OCI-LY7 (cell line): ENCODE data around the gene PPFIBP1. TPM values are rescaled to one million over a fixed set of nuclear protein-coding genes. Genes with fewer than 3 reads are reported as not detected.

Experiments used
- BruUV-seq: library from RNA; stranded (reverse); fragments of 400-500 nt; replicated peaks from 2 replicates; lab custom pipeline; 2021; lab: Mats Ljungman, UMichigan
- CTCF ChIA-PET: fragments of 300-600 bp; sonication (Branson Sonifier 250); formaldehyde crosslinking; loops from one replicate; lab custom pipeline; 2022; ENCODE audit warnings: antibody characterized with exemption; ENCODE audit not compliant: unreplicated experiment; lab: Charles Lee
- POLR2A ChIA-PET: fragments of 300-600 bp; sonication (Branson Sonifier 250); formaldehyde crosslinking; loops from one replicate; lab custom pipeline; 2022; ENCODE audit warnings: antibody characterized with exemption; lab: Charles Lee
- DNase-seq: peaks from one replicate; pipeline ENCODE4 v3.0.0-alpha.2; 2015; ENCODE audit warnings: low spot score
- H2AFZ ChIP-seq: fragments of 200-600 bp; sonication (generic), shearing (Covaris generic); 2 replicates; pipeline ENCODE4 v1.6.1; 2014; ENCODE audit warnings: mild to moderate bottlenecking, antibody characterized with exemption, low read length, moderate library complexity
- H3K27ac ChIP-seq: fragments of 200-600 bp; sonication (generic); 2 replicates; pipeline ENCODE4 v1.5.1; 2014; ENCODE audit warnings: mixed run types, low read depth, mild to moderate bottlenecking, moderate library complexity, low read length, inconsistent platforms; ENCODE audit not compliant: poor library complexity, severe bottlenecking
- H3K36me3 ChIP-seq: fragments of 200-600 bp; sonication (generic); 2 replicates; pipeline ENCODE4 v1.6.1; 2014; ENCODE audit warnings: mild to moderate bottlenecking, antibody characterized with exemption, low read length, moderate library complexity, mixed read lengths; ENCODE audit not compliant: insufficient read depth
- H3K4me1 ChIP-seq: fragments of 200-600 bp; sonication (generic); 2 replicates; pipeline ENCODE4 v1.5.1; 2014; ENCODE audit warnings: mild to moderate bottlenecking, low read length; ENCODE audit not compliant: insufficient read depth, poor library complexity, severe bottlenecking
- H3K4me2 ChIP-seq: fragments of 200-600 bp; sonication (generic); 2 replicates; pipeline ENCODE4 v1.6.1; 2014; ENCODE audit warnings: mild to moderate bottlenecking, low read length
- H3K4me3 ChIP-seq: fragments of 200-600 bp; sonication (generic); 2 replicates; pipeline ENCODE4 v1.5.1; 2014; ENCODE audit warnings: mild to moderate bottlenecking, low read depth, low read length; ENCODE audit not compliant: poor library complexity, severe bottlenecking
- H3K79me2 ChIP-seq: fragments of 200-600 bp; sonication (generic); 2 replicates; pipeline ENCODE4 v1.6.1; 2016; ENCODE audit warnings: low read depth, mild to moderate bottlenecking, low read length, moderate library complexity, mixed read lengths; ENCODE audit not compliant: insufficient read depth
- H3K9me2 ChIP-seq: fragments of 200-600 bp; sonication (generic); 2 replicates; pipeline ENCODE4 v1.6.1; 2016; ENCODE audit warnings: mild to moderate bottlenecking, low read length, mixed read lengths; ENCODE audit not compliant: insufficient read depth
- H3K9me3 ChIP-seq: fragments of 200-600 bp; sonication (generic); 2 replicates; pipeline ENCODE4 v1.6.1; 2014; ENCODE audit warnings: mild to moderate bottlenecking, mixed run types, low read length, mixed read lengths
- H4K20me1 ChIP-seq: fragments of 200-600 bp; sonication (generic); 2 replicates; pipeline ENCODE4 v1.6.1; 2014; ENCODE audit warnings: mild to moderate bottlenecking, antibody characterized with exemption, low read length, moderate library complexity, mixed read lengths; ENCODE audit not compliant: insufficient read depth
- EZH2phosphoT487 ChIP-seq: fragments of 200-600 bp; sonication (generic); IDR thresholded peaks from 2 replicates; pipeline ENCODE4 v1.6.1; 2018; ENCODE audit warnings: low read depth, borderline replicate concordance, mild to moderate bottlenecking, mixed run types, antibody characterized with exemption, low read length, moderate library complexity, mixed read lengths
- intact Hi-C: fragments of 100-400 bp; cut with micrococcal nuclease; formaldehyde crosslinking; loops from one replicate; pipeline ENCODE4 v1.10.0; 2022; ENCODE audit not compliant: unreplicated experiment
- total RNA-seq, 2 experiments: library from RNA; depleted of rRNA in 1 of 2; stranded (reverse); fragments of >200 nt in 1 of 2; shearing (Covaris generic) in 1 of 2; gene quantifications; 2 replicates each; pipeline ENCODE4 v1.2.3, GENCODE V29; 2014 to 2022
- TF ChIP-seq, protein P1 (sequence below): fragments of 200-600 bp; sonication (generic); conservative IDR thresholded peaks from 2 replicates; pipeline ENCODE4 v1.5.1; 2014; ENCODE audit warnings: mild to moderate bottlenecking, antibody characterized with exemption, low read length, moderate library complexity, mixed read lengths

PPFIBP1 gene
- total RNA-seq, 2 experiments from 2014 or later, result 7.3 to 14.6 TPM

DNA sequence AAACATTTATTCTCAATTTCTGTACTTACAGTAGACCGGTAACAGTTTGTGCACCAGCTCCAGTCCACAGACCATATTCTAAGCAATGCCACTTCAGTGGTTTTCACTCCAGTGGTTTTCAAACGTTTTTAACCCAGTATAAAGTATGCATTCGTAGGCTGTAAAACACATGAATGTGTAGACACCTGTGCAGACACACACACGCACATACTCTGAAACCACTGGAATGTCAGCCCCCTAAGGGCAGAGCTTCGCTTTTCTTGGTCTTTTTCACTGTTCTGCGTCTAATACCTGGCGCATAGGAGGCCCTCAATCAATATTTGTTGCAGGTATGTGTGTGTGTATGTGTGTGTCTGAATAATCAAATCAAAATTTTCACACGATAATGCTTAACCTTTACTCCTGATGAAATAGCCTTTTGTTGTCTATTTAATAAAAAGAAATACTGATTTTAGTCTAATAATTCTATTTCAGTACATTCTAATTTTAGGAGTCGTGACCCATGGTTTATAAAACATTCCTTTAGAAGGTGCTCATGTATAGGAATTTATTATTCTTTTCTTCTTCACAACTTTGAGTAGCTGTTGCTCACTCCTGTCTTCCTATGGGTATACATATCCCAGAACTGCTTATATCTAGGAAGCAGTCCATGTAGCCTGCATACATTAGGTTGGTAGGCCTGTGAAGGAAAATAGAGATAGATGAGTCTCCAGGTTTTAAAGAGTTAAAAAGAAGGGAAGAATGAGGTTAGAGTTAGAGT lies 98.6 kb downstream of the PPFIBP1 start:
- no peaks in the 10 kb centered on the region for H3K9me3 ChIP-seq
- H4K20me1 ChIP-seq, result no peaks in the 10 kb centered on the region
- ChIA-PET POLR2A (no interaction called here), CTCF (no interaction called here)
- TF ChIP-seq, protein P1, sequence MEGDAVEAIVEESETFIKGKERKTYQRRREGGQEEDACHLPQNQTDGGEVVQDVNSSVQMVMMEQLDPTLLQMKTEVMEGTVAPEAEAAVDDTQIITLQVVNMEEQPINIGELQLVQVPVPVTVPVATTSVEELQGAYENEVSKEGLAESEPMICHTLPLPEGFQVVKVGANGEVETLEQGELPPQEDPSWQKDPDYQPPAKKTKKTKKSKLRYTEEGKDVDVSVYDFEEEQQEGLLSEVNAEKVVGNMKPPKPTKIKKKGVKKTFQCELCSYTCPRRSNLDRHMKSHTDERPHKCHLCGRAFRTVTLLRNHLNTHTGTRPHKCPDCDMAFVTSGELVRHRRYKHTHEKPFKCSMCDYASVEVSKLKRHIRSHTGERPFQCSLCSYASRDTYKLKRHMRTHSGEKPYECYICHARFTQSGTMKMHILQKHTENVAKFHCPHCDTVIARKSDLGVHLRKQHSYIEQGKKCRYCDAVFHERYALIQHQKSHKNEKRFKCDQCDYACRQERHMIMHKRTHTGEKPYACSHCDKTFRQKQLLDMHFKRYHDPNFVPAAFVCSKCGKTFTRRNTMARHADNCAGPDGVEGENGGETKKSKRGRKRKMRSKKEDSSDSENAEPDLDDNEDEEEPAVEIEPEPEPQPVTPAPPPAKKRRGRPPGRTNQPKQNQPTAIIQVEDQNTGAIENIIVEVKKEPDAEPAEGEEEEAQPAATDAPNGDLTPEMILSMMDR, result no peak
- no peak for TF ChIP-seq EZH2phosphoT487
- no peaks in the 10 kb centered on the region for H3K36me3 ChIP-seq
- H3K27ac ChIP-seq, result no peak overlapping the region
- BruUV-seq, result no TSS peak
- no peak for DNase-seq
- H3K4me3 ChIP-seq, result no peak overlapping the region
- H2AFZ ChIP-seq, result no peak overlapping the region
- H3K79me2 ChIP-seq, result no peaks in the 10 kb centered on the region
- intact Hi-C loops, result no loop called here
- no peak overlapping the region for H3K4me2 ChIP-seq
- H3K4me1 ChIP-seq, result no peaks in the 10 kb centered on the region
- H3K9me2 ChIP-seq, result no peaks in the 10 kb centered on the region

DNA sequence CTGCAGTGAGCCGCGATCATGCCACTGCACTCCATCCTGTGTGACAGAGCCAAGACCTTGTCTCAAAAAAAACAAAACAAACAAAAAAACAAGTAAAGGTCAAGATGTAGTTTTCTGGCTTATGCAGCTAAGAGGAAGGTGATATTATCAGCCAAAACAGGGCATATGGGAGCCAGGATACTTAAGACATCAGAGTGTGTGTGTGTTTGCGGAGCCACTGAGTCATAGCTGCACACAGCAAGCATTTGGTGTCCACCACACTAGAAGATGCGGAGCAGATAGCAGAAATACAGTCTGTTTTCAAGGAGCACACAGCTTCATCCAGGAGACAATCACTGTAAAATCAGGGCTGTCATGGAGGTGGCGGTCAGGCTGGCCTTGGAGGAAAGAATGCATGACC lies 99.6 kb downstream of the PPFIBP1 start:
- no peak for DNase-seq
- POLR2A ChIA-PET, result interaction anchor here (0.6 to 0.7 kb wide), 3 partner anchors 11 to 473 kb away, joined by 3 to 5 read pairs (median 3); no protein-coding TSS in a partner anchor
- Histone ChIP-seq H3K9me3 (no peaks in the 10 kb centered on the region), H4K20me1 (no peaks in the 10 kb centered on the region), H2AFZ (no peak overlapping the region), H3K9me2 (no peaks in the 10 kb centered on the region), H3K4me3 (no peak overlapping the region), H3K79me2 (no peaks in the 10 kb centered on the region), H3K27ac (no peak overlapping the region), H3K4me1 (no peaks in the 10 kb centered on the region), H3K36me3 (no peaks in the 10 kb centered on the region), H3K4me2 (no peak overlapping the region)
- TF ChIP-seq, protein P1, result no peak
- BruUV-seq, result no TSS peak
- CTCF ChIA-PET, result no interaction called here
- intact Hi-C loops, result no loop called here

DNA sequence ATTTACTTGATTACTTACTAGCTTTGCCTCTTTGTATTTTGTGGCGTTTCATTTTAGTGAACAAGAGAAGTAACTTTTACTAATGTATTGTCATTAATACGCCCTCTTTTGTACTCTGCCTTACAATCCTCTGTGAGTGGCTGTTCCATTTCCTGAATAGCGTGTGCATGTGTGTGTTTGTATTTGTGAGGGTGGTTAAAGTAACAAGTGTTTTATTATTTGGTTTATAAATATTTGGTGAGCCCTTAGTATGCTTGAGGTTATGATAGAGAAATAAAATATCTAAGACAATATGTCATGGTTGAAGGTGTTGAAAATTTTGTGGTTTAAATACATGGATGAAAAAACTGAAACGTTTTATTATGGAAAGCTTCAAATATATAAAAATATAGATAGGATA lies 100.6 kb downstream of the PPFIBP1 start:
- ChIA-PET CTCF (no interaction called here), POLR2A (no interaction called here)
- Histone ChIP-seq H2AFZ (no peak overlapping the region), H3K4me3 (no peak overlapping the region), H3K36me3 (no peaks in the 10 kb centered on the region), H3K9me2 (no peaks in the 10 kb centered on the region), H3K4me2 (no peak overlapping the region), H3K4me1 (no peaks in the 10 kb centered on the region), H3K9me3 (no peaks in the 10 kb centered on the region), H3K79me2 (no peaks in the 10 kb centered on the region), H4K20me1 (no peaks in the 10 kb centered on the region), H3K27ac (no peak overlapping the region)
- intact Hi-C loops, result no loop called here
- no TSS peak for BruUV-seq
- no peak for TF ChIP-seq EZH2phosphoT487
- TF ChIP-seq, protein P1, result no peak
- no peak for DNase-seq
